OCI-LY1 (cell line): ENCODE results near the gene OSTF1.

Experiments
- H2AFZ ChIP-seq: fragments of 200-600 bp; sonication (generic), shearing (Covaris generic); 2 replicates; pipeline ENCODE4 v1.6.0; 2014; ENCODE audit warnings: antibody characterized with exemption, mild to moderate bottlenecking, low read length
- H3F3A ChIP-seq: fragments of 200-600 bp; sonication (generic), shearing (Covaris generic); 2 replicates; pipeline ENCODE4 v1.6.0; 2014; ENCODE audit warnings: mild to moderate bottlenecking, antibody characterized with exemption, low read length, moderate library complexity; ENCODE audit not compliant: insufficient read depth
- H3K27ac ChIP-seq: fragments of 200-600 bp; sonication (generic); 2 replicates; pipeline ENCODE4 v1.5.1; 2014; ENCODE audit warnings: low read length, mixed run types, mild to moderate bottlenecking, low read depth; ENCODE audit not compliant: poor library complexity, severe bottlenecking
- H3K27me3 ChIP-seq: fragments of 200-600 bp; sonication (generic); 2 replicates; pipeline ENCODE4 v1.6.0; 2014; ENCODE audit warnings: antibody characterized with exemption, mild to moderate bottlenecking, low read length, moderate library complexity; ENCODE audit not compliant: insufficient read depth
- H3K36me3 ChIP-seq: fragments of 200-600 bp; sonication (generic); 2 replicates; pipeline ENCODE4 v1.6.1; 2014; ENCODE audit warnings: mild to moderate bottlenecking, antibody characterized with exemption, low read length, moderate library complexity, mixed read lengths; ENCODE audit not compliant: insufficient read depth
- H3K4me1 ChIP-seq: fragments of 200-600 bp; sonication (generic); 2 replicates; pipeline ENCODE4 v1.5.1; 2014; ENCODE audit warnings: mild to moderate bottlenecking, low read length, moderate library complexity; ENCODE audit not compliant: insufficient read depth, severe bottlenecking
- H3K4me2 ChIP-seq: fragments of 200-600 bp; sonication (generic), shearing (Covaris generic); 2 replicates; pipeline ENCODE4 v1.6.1; 2014; ENCODE audit warnings: low read length
- H3K4me3 ChIP-seq: fragments of 200-600 bp; sonication (generic); 2 replicates; pipeline ENCODE4 v1.5.1; 2014; ENCODE audit warnings: low read length, low read depth, mild to moderate bottlenecking, mixed read lengths; ENCODE audit not compliant: poor library complexity, severe bottlenecking
- H3K79me2 ChIP-seq: fragments of 200-600 bp; shearing (Covaris generic); 2 replicates; pipeline ENCODE4 v1.6.1; 2016; ENCODE audit warnings: mixed run types, low read length, mixed read lengths; ENCODE audit not compliant: insufficient read depth
- H3K9ac ChIP-seq: fragments of 200-600 bp; sonication (generic), shearing (Covaris generic); 2 replicates; pipeline ENCODE4 v1.6.1; 2014; ENCODE audit warnings: mild to moderate bottlenecking, low read length, mixed read lengths
- H3K9me2 ChIP-seq: fragments of 200-600 bp; sonication (generic), shearing (Covaris generic); 2 replicates; pipeline ENCODE4 v1.6.1; 2014; ENCODE audit warnings: low read depth, mild to moderate bottlenecking, low read length, mixed read lengths
- H3K9me3 ChIP-seq: fragments of 200-600 bp; shearing (Covaris generic); 2 replicates; pipeline ENCODE4 v1.6.1; 2014; ENCODE audit warnings: low read length, mixed read lengths
- H4K20me1 ChIP-seq: fragments of 200-600 bp; sonication (generic), shearing (Covaris generic); 2 replicates; pipeline ENCODE4 v1.6.0; 2016; ENCODE audit warnings: mild to moderate bottlenecking, low read length; ENCODE audit not compliant: insufficient read depth
- CTCF ChIP-seq: fragments of 200-600 bp; sonication (generic), shearing (Covaris generic); IDR thresholded peaks from 2 replicates; pipeline ENCODE4 v1.5.1; 2017; ENCODE audit warnings: mild to moderate bottlenecking, antibody characterized with exemption, low read length, moderate library complexity, mixed read lengths
- EZH2 ChIP-seq: fragments of 200-600 bp; sonication (generic), shearing (Covaris generic); IDR thresholded peaks from 2 replicates; pipeline ENCODE4 v1.8.0; 2017; ENCODE audit warnings: borderline replicate concordance, mixed run types, mild to moderate bottlenecking, antibody characterized with exemption, low read length, moderate library complexity, mixed read lengths

OSTF1 gene

GRCh38 chr9:75101004-75101588 is 12.8 kb downstream of the OSTF1 start:
- H3K9me3 ChIP-seq = no peaks in the 10 kb centered on the region
- H3K27ac ChIP-seq = no peak overlapping the region
- TF ChIP-seq EZH2 (no peak), CTCF (no peak)
- H3K4me1 ChIP-seq = no peaks in the 10 kb centered on the region
- H3K27me3 ChIP-seq = no peaks in the 10 kb centered on the region
- no peak overlapping the region for H3K4me3 ChIP-seq
- H4K20me1 ChIP-seq = no peaks in the 10 kb centered on the region
- no peak overlapping the region for H2AFZ ChIP-seq
- peaks cover 30% of the 10 kb centered on the region; the same call in 1 of the 2 replicates for H3K36me3 ChIP-seq
- no peak overlapping the region for H3K9ac ChIP-seq
- no peaks in the 10 kb centered on the region for H3F3A ChIP-seq
- H3K9me2 ChIP-seq = no peaks in the 10 kb centered on the region
- peaks cover 67% of the 10 kb centered on the region for H3K79me2 ChIP-seq
- H3K4me2 ChIP-seq = no peak overlapping the region

- Histone ChIP-seq H3K27ac (no peak overlapping the region), H3K9ac (no peak overlapping the region), H3K4me3 (no peak overlapping the region), H4K20me1 (no peaks in the 10 kb centered on the region), H3K9me3 (no peaks in the 10 kb centered on the region), H2AFZ (no peak overlapping the region), H3K27me3 (no peaks in the 10 kb centered on the region), H3K79me2 (peaks cover 61% of the 10 kb centered on the region), H3K4me2 (no peak overlapping the region), H3K9me2 (no peaks in the 10 kb centered on the region), H3K36me3 (peaks cover 29% of the 10 kb centered on the region; the same call in 1 of the 2 replicates), H3F3A (no peaks in the 10 kb centered on the region), H3K4me1 (no peaks in the 10 kb centered on the region)
- TF ChIP-seq CTCF (no peak), EZH2 (no peak)
These were observed 14.0 kb downstream of the OSTF1 start for GRCh38 chr9:75102177-75102790.

- H3K9me3 ChIP-seq = no peaks in the 10 kb centered on the region
- peaks cover 18% of the 10 kb centered on the region; the same call in 1 of the 2 replicates for H3K36me3 ChIP-seq
- H3K27ac ChIP-seq = no peak overlapping the region
- no peak overlapping the region for H2AFZ ChIP-seq
- H3K4me2 ChIP-seq = no peak overlapping the region
- no peak overlapping the region for H3K9ac ChIP-seq
- peaks cover 52% of the 10 kb centered on the region for H3K79me2 ChIP-seq
- no peaks in the 10 kb centered on the region for H3F3A ChIP-seq
- no peak overlapping the region for H3K4me3 ChIP-seq
- no peaks in the 10 kb centered on the region for H3K9me2 ChIP-seq
- no peaks in the 10 kb centered on the region for H4K20me1 ChIP-seq
- H3K4me1 ChIP-seq = no peaks in the 10 kb centered on the region
- H3K27me3 ChIP-seq = no peaks in the 10 kb centered on the region
- TF ChIP-seq EZH2 (no peak), CTCF (no peak)
These were observed 16.3 kb downstream of the OSTF1 start for GRCh38 chr9:75104607-75105006.
